GM21381 (cell line): ENCODE data around the gene IL4R.

Experiments used
- ATAC-seq: cut with Tn5 transposase; IDR thresholded peaks from one replicate; pipeline ENCODE4 v1.9.1; 2021; ENCODE audit warnings: mild to moderate bottlenecking, moderate library complexity; ENCODE audit not compliant: unreplicated experiment

The IL4R gene

DNA sequence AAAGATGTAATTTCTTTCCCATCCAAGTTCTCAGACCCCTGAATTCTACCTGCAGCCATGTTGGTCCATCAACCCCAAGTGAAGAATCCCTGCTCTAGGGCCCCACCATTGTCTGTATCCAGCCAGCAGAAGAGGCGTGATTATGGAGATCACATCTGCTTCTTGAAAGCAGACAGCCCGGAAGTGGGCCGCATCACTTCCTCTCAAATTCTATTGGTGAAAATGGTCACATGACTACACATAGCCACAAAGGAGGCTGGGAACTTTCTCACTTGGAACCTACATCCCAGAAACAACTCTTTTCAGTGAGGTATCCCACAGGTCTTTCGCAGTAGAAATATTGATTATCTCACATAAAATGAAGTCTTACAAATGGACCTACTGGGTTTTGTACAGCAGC lies 40.1 kb downstream of the IL4R start:
- no peak for ATAC-seq

- no peak for ATAC-seq
Observed at GRCh38 chr16:27355610-27356009, 41.8 kb downstream of the IL4R start.

- no peak for ATAC-seq
Observed at GRCh38 chr16:27356794-27357193, 43.0 kb downstream of the IL4R start.

DNA sequence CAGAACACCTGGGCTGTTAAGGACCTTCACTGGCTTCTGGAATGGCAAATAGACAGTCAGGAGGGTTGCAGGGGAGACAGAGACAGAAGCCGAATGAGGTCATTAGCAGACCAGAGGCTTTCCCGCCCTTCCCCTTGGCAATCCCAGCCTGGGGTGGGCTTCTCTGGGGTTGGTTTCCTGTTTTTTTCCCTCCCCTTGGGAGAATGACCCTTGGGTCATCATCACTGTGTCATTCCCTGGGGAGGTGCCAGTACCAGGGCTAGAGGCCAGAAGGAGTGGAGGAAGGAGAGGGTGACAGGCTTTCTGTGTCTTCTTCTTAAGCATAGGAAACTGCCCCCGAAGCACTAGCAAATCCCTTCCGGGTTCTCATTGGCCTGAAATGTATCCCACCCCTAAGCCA lies 45.3 kb downstream of the IL4R start:
- no peak for ATAC-seq

DNA sequence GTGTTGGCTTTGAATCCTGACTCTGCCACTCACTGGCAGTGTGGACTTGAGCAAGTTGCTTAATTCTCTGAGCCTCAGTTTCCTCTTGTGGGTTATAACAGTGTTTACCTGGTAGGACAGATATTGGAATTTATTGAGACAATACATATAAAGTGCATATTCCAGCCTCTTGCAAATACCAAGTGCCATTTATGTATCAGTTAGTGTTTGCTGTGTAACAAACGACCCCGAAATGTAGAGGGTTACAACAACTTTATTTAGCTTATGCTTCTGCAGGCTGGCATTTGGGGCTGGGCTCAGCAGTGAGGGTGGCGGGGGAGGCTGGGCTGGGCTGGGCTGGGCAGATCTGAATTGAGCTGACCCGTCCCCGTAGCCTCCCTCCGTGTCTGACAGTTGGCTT lies 45.8 kb downstream of the IL4R start:
- ATAC-seq: no peak

DNA sequence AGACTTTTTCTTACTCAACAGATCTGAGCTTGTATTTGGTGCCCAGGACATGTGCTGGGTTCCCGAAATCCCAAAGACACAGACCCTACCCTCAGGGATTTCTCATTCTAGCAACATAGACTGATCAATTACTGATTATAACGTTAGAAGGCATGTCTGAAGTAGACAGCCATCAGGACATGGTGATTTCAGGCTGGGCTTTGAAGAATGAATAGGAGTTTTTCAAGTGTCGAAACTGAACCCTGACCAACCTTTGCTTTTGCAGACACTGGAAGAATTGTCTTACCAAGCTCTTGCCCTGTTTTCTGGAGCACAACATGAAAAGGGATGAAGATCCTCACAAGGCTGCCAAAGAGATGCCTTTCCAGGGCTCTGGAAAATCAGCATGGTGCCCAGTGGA lies 48.2 kb downstream of the IL4R start:
- no peak for ATAC-seq

DNA sequence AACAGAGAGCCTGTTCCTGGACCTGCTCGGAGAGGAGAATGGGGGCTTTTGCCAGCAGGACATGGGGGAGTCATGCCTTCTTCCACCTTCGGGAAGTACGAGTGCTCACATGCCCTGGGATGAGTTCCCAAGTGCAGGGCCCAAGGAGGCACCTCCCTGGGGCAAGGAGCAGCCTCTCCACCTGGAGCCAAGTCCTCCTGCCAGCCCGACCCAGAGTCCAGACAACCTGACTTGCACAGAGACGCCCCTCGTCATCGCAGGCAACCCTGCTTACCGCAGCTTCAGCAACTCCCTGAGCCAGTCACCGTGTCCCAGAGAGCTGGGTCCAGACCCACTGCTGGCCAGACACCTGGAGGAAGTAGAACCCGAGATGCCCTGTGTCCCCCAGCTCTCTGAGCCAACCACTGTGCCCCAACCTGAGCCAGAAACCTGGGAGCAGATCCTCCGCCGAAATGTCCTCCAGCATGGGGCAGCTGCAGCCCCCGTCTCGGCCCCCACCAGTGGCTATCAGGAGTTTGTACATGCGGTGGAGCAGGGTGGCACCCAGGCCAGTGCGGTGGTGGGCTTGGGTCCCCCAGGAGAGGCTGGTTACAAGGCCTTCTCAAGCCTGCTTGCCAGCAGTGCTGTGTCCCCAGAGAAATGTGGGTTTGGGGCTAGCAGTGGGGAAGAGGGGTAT lies 48.9 kb downstream of the IL4R start:
- no peak for ATAC-seq

GRCh38 chr16:27363246-27363632 lies 49.5 kb downstream of the IL4R start:
- ATAC-seq: no peak

- ATAC-seq: no peak
Observed at GRCh38 chr16:27363797-27364196, 50.0 kb downstream of the IL4R start.

DNA sequence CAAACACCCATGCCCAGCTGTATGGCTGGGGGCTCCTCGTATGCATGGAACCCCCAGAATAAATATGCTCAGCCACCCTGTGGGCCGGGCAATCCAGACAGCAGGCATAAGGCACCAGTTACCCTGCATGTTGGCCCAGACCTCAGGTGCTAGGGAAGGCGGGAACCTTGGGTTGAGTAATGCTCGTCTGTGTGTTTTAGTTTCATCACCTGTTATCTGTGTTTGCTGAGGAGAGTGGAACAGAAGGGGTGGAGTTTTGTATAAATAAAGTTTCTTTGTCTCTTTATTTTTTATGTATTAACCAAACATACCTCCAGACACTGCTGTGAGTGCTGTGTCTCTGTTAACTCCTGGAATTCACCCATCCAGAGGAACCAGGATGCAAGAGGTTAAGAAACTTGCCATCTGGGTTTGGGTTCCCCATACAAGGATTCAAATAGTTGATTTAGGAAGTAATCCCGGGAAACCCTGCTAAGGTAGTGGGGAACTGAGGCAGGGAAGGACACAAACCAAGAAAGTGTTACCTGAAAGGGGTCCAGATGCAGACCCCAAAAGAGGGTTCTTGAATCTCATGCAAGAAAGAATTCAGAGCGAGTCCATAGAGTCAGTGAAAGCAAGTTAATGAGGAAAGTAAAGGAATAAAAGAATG lies 50.8 kb downstream of the IL4R start:
- no peak for ATAC-seq

- ATAC-seq: no peak
Observed at GRCh38 chr16:27365142-27366089, 51.6 kb downstream of the IL4R start.

DNA sequence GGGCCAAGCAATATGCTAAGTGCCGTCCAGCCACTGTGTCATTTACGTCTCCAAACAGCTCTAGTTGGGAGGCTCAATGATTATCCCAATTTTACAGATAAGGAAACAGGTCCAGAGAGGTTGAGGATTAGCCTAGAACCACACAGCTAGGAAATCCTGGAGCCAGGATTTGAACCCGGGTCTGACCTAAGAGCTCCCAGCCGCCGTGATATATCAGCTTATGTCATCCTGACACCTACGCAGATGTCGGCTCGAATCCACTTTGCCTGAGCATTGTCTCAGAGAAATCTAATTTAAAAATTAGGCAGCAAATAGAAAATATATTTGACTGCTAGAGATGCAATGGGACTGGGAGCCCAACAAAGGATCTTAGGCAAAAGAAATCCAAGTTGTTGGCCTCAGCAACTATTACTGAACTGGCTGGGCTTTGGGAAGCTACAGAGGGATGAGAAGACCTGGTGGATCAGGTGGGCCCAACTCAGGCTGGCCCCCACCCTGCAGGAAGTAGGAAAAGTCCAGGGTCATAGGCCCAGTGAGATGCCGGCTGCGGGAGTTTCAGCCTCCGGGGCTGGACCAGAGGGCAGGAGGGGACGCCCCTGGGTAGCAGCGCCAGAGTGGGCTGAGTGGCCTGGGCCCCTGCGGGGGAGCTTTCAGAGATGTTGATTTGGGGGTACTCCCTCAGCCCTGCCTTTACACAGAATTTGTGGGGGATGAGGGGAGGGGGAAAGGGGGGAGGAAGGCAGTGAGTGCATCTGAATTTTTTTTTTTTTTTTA lies 53.1 kb downstream of the IL4R start:
- peak; percentile 18 for ATAC-seq

GRCh38 chr16:27367461-27368357 lies 53.9 kb downstream of the IL4R start:
- peak; percentile 70 for ATAC-seq

DNA sequence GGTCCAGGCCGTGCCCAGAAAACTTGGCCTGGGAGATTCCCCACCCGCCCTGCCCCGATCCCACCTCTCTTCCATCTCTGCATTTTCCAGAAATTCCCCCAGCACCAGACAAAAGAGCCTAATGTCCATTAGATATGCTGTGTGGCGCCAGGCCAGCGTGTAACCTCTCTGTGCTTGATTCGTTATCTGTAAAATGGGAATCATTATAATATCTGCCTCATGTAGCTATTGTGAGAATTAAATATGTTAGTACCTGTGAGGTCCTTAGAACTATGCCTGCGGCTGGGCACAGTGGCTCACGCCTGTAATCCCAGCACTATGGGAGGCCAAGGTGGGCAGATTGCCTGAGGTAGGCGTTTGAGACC lies 54.6 kb downstream of the IL4R start:
- ATAC-seq: no peak

DNA sequence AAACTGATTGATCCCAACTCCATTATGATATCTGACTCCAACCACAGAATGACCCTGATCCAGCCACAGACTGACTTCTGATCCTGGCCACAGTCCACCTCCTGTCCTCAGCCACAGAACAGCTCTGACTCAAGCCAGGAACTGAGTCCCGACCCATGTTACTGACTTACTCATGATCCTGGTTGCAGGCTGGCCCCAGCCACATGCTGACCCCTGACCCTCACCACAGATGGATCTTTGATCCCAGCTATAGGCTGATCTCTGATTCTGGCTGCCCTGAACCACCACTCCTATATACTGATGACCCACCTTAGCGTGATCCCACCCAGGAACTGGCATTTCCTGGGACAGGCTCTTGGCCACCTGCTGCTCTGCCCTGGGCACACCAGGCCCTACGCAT lies 56.0 kb downstream of the IL4R start:
- ATAC-seq: no peak

GRCh38 chr16:27370318-27370717 lies 56.5 kb downstream of the IL4R start:
- no peak for ATAC-seq

DNA sequence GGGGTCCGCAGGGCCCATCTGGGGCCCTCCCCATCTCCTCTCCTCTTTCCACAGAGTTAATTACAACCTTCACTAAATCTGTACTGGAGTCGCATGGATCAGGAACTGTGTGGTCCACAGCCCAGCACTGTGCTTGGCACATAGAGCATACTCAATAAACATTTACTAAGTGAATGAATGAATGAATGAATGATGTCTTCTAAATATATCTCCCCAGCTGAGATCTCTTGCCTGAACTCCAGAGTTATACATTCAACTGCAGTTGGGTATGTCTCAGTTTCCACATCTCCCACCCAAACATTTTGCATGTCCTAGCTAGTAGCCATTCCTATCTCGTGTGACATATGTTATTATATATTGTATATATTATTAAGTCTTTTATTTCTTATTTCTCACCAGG lies 59.5 kb downstream of the IL4R start:
- no peak for ATAC-seq

- ATAC-seq: peak; percentile 32
Observed at GRCh38 chr16:27374221-27374803, 60.5 kb downstream of the IL4R start.

DNA sequence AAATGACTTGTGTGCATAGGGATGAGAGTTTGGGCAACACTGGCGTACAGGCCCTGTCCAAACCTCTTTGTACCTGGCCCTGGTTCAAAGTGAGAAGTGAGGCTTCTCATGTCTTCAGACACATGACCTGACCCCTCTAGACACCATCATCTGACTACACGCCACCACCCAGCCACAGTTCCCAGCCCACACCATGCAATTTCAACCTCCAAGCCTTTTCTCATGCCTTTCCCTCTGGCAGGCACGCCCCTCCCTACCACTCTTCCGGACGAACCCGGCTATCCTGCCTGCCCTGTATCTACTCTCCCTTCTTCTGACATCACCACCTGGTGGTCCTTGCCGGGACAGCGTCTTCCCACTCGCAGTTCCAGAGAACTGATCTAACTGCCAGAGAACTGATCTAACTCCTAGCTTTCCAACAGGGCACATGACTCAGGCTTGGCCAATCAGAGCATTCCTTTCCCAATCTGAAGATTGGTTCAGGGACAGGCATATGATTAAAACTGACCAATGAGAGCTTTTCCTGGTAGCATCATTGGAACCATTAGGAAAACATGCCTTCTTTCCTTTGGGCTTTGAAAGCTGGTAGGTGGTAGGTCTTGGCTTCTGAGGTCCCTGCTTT lies 61.1 kb downstream of the IL4R start:
- peak; percentile 37 for ATAC-seq
